GM06990 (cell line): Measurements from ENCODE around the gene SORBS2.

Experiments used
- DNase-seq: peaks from one replicate; pipeline ENCODE4 v3.0.0-alpha.2; 2011; ENCODE audit not compliant: insufficient read length; ENCODE audit errors: extremely low read depth
- H3K27me3 ChIP-seq: replicated peaks from 2 replicates; pipeline ENCODE4 v1.6.0; 2011; ENCODE audit warnings: low read length; ENCODE audit not compliant: control insufficient read depth, insufficient read depth
- H3K36me3 ChIP-seq: 2 replicates; pipeline ENCODE4 v1.5.1; 2011; ENCODE audit warnings: low read length; ENCODE audit not compliant: control insufficient read depth, insufficient read depth
- H3K4me3 ChIP-seq: replicated peaks from 2 replicates; pipeline ENCODE4 v1.5.1; 2011; ENCODE audit warnings: low read depth, mild to moderate bottlenecking, control low read depth, low read length
- TF ChIP-seq, protein P1 (sequence below): IDR thresholded peaks from 2 replicates; pipeline ENCODE4 v1.5.1; 2011; ENCODE audit warnings: low read length, control low read depth, mild to moderate bottlenecking, inconsistent platforms; ENCODE audit not compliant: insufficient read depth, poor library complexity, severe bottlenecking

The SORBS2 gene

DNA sequence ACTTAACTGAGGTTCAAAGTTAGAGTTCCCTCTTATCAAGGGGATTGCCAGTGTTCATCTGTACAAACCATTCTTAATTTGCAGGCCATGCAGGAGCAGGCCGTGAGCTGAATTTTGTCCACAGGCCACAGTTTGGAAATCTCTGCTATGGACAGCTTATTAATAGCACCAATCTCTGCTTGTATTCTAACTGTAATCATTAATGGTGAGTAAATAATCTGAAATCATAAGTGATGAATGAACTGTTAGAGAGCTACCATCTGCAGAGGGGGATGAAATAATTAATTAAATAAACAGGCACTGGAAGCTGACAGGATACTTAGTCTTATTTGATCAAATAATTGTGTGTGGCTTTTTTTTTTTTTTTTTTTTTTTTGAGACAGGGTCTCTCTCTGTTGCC, 228.2 kb downstream of the SORBS2 start:
- TF ChIP-seq, protein P1, sequence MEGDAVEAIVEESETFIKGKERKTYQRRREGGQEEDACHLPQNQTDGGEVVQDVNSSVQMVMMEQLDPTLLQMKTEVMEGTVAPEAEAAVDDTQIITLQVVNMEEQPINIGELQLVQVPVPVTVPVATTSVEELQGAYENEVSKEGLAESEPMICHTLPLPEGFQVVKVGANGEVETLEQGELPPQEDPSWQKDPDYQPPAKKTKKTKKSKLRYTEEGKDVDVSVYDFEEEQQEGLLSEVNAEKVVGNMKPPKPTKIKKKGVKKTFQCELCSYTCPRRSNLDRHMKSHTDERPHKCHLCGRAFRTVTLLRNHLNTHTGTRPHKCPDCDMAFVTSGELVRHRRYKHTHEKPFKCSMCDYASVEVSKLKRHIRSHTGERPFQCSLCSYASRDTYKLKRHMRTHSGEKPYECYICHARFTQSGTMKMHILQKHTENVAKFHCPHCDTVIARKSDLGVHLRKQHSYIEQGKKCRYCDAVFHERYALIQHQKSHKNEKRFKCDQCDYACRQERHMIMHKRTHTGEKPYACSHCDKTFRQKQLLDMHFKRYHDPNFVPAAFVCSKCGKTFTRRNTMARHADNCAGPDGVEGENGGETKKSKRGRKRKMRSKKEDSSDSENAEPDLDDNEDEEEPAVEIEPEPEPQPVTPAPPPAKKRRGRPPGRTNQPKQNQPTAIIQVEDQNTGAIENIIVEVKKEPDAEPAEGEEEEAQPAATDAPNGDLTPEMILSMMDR, result no peak
- DNase-seq, result no peak
- no peak overlapping the region for H3K4me3 ChIP-seq

DNA sequence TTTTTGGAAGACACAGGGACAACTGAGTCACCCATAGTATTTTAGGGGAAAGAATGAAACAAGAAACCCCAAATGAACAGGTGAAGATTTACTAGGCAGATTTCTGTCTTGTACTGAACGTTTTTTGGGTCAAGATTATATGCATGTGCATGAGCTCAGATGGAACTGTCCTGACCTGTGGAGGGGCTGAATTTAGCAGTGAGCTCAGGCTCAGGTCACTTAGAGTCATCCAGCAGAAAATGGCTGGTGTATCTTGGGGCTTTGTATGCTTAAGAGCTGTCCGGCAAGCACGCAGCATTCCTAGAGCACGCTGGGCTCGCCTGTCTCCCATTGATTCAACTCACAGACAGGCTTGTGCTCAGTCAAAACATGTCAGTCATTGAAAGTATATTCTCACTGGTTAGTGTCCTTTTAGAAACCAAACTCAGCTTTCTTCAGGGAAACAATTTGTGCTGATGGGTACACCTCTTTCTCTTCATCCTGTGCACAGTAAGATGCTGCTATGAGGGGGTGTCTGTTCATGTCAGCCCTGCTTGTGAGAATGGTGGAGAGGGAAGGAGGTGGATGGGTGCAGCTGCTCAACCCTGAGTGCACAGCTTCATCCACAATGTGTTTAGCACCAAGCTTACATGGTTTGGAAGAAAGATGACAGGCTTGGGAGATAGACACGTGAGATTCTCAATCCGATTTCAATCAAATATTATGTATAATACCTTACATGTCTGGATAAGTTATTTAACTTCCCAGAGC, 229.2 kb downstream of the SORBS2 start:
- TF ChIP-seq, protein P1, result no peak
- H3K4me3 ChIP-seq, result no peak overlapping the region
- H3K27me3 ChIP-seq, result no peaks in the 10 kb centered on the region
- no peak for DNase-seq
- no peaks in the 10 kb centered on the region for H3K36me3 ChIP-seq

More for the DNA sequence above, 228.2 kb downstream of the SORBS2 start:
- Histone ChIP-seq H3K36me3 (no peaks in the 10 kb centered on the region), H3K27me3 (no peaks in the 10 kb centered on the region)

DNA sequence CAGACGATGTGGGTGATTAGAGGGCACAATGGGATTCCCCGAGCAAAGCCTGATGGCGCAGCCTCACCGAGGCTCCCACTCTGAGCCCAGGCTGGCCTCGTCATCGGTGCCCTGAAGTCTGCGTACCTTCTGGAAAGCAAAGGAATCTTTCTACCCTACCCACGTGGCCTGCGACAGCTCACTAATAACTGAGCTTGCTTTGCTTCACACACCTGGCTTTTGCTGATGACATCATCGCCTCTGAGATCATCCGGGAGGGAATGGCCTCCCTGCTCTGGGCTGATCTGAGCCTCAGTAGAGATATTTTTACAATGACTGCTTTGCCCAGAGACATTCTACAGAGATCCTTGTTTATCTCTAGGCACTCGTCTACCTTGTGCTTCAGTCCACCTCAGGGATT, 231.3 kb downstream of the SORBS2 start:
- TF ChIP-seq, protein P1, result no peak
- no peak overlapping the region for H3K4me3 ChIP-seq
- H3K27me3 ChIP-seq, result no peaks in the 10 kb centered on the region
- DNase-seq, result no peak
- H3K36me3 ChIP-seq, result no peaks in the 10 kb centered on the region

DNA sequence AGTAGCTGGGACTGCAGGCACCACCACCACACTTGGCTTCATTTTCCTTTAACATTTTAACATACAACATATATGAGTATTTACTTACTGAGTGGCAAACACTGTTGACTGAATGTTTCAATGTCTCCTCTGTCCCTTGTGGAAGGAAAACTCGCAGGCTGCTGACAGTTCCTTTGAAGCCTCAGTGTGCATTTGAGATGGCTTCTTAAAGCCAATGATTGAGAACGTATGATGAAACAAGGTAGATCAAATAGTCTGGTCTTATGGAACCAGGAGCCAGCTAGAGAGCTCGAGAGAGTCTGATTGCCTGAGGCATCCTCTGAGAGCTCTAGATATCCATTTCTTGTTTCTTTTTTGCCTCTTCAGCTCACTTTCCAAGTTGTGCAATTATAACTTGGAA, 233.7 kb downstream of the SORBS2 start:
- no peak for DNase-seq
- TF ChIP-seq, protein P1, result no peak

DNA sequence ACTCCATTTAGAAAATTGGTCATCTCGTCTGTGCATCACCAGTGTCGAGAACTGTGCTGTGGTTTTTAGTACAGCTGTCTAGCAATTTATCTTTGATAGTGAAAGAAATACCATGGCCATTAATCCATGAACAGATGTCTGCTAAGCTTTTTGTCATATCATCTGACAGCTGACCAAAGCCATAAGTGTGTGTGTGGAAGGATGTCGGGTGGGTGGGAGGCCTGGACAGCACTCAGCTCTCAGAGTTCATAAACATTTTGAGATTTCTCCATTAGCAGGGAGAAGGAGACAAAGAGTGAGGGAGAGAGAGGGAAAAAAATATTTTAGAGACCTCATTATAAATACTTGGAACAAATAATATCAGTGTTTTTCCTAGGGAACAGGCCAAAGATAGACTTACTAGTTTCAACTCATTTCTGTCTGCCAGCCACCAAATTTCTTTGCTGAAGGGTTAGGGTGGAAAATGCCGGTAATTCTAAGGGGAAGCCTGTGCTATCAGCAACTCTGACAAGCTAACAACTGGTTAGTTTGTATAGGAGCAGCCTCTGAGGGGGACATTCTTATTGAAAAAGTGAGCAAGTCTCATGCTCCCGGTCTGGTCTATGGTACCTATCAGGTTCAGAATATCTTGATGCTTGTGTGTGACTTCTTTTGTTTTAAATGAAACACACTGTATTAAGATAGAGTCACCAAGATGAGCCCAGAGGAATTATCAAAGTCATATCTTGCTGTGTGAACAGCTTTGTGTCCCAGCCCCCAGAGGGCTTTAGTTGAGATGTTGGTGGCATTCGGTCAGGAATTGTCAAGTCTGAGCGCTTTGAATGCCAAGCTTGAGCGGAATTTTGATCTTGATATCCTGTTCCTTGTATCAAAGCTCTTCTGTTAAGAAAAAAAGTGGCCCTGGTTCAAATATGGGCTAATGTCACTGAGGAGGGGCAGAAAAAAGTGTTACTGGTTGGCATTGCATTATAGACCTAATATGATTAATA, 234.7 kb downstream of the SORBS2 start:
- no peaks in the 10 kb centered on the region for H3K27me3 ChIP-seq
- TF ChIP-seq, protein P1, result no peak
- no peaks in the 10 kb centered on the region for H3K36me3 ChIP-seq
- no peak for DNase-seq
- H3K4me3 ChIP-seq, result no peak overlapping the region

More for the DNA sequence above, 233.7 kb downstream of the SORBS2 start:
- no peaks in the 10 kb centered on the region for H3K27me3 ChIP-seq
- no peak overlapping the region for H3K4me3 ChIP-seq
- H3K36me3 ChIP-seq, result no peaks in the 10 kb centered on the region
